H9 (cell line): ENCODE data around the gene LEFTY2. TPM values are rescaled to one million over a fixed set of nuclear protein-coding genes. Genes with fewer than 3 reads are reported as not detected.

Source experiments
- DNase-seq: peaks from one replicate; pipeline ENCODE4 v3.0.0-alpha.2; 2017
- H2AFZ ChIP-seq: one replicate; pipeline ENCODE4 v1.6.1; 2013; ENCODE audit warnings: mild to moderate bottlenecking, low read length, control low read depth, moderate library complexity
- H2AK5ac ChIP-seq: 2 replicates; pipeline ENCODE4 v1.6.1; 2013; ENCODE audit warnings: low read length, control low read depth, mixed read lengths; ENCODE audit not compliant: insufficient read length
- H2BK120ac ChIP-seq: one replicate; pipeline ENCODE4 v1.6.1; 2013; ENCODE audit warnings: low read depth, mild to moderate bottlenecking, low read length, control low read depth, inconsistent platforms; ENCODE audit not compliant: poor library complexity, severe bottlenecking
- H2BK12ac ChIP-seq: 2 replicates; pipeline ENCODE4 v1.6.1; 2013; ENCODE audit warnings: low read length, control low read depth, mixed read lengths, low read depth; ENCODE audit not compliant: insufficient read length
- H2BK15ac ChIP-seq: 2 replicates; pipeline ENCODE4 v1.6.1; 2013; ENCODE audit warnings: low read depth, low read length, control low read depth
- H2BK20ac ChIP-seq: one replicate; pipeline ENCODE4 v1.6.1; 2013; ENCODE audit warnings: low read depth, mild to moderate bottlenecking, low read length, control low read depth, inconsistent platforms; ENCODE audit not compliant: poor library complexity, severe bottlenecking
- H2BK5ac ChIP-seq: 2 replicates; pipeline ENCODE4 v1.6.1; 2013; ENCODE audit warnings: low read length, control low read depth, mixed read lengths; ENCODE audit not compliant: insufficient read length
- H3K14ac ChIP-seq: 2 replicates; pipeline ENCODE4 v1.6.1; 2013; ENCODE audit warnings: low read length, control low read depth; ENCODE audit not compliant: insufficient read depth
- H3K18ac ChIP-seq: 2 replicates; pipeline ENCODE4 v1.6.1; 2013; ENCODE audit warnings: low read depth, mild to moderate bottlenecking, mixed read lengths, low read length, control low read depth; ENCODE audit not compliant: insufficient read length
- H3K23ac ChIP-seq: 2 replicates; pipeline ENCODE4 v1.6.1; 2013; ENCODE audit warnings: low read length, control low read depth, mixed read lengths, low read depth; ENCODE audit not compliant: insufficient read length
- H3K23me2 ChIP-seq: 2 replicates; pipeline ENCODE4 v1.6.1; 2013; ENCODE audit warnings: low read depth, mild to moderate bottlenecking, mixed read lengths, low read length, control low read depth; ENCODE audit not compliant: insufficient read length, poor library complexity, severe bottlenecking
- H3K27ac ChIP-seq: 2 replicates; pipeline ENCODE4 v1.5.1; 2013; ENCODE audit warnings: low read length, control low read depth, mixed read lengths, low read depth; ENCODE audit not compliant: insufficient read length
- H3K27me3 ChIP-seq: 2 replicates; pipeline ENCODE4 v1.6.1; 2013; ENCODE audit warnings: low read length, control low read depth, inconsistent platforms; ENCODE audit not compliant: insufficient read depth
- H3K4ac ChIP-seq: 2 replicates; pipeline ENCODE4 v1.6.1; 2013; ENCODE audit warnings: low read depth, mild to moderate bottlenecking, control low read depth, inconsistent platforms, low read length, moderate library complexity
- H3K4me1 ChIP-seq: 2 replicates; pipeline ENCODE4 v1.6.1; 2013; ENCODE audit warnings: low read length, control low read depth, inconsistent platforms; ENCODE audit not compliant: insufficient read depth
- H3K4me2 ChIP-seq: 2 replicates; pipeline ENCODE4 v1.6.1; 2013; ENCODE audit warnings: low read length, control low read depth, mixed read lengths; ENCODE audit not compliant: insufficient read length, insufficient read depth
- H3K56ac ChIP-seq: 2 replicates; pipeline ENCODE4 v1.6.1; 2013; ENCODE audit warnings: low read depth, mild to moderate bottlenecking, mixed read lengths, low read length, control low read depth; ENCODE audit not compliant: insufficient read length
- H3K79me1 ChIP-seq: 2 replicates; pipeline ENCODE4 v1.6.1; 2013; ENCODE audit warnings: low read depth, mild to moderate bottlenecking, moderate library complexity, low read length, control low read depth, inconsistent platforms; ENCODE audit not compliant: insufficient read depth, poor library complexity, severe bottlenecking
- H3K79me2 ChIP-seq: 2 replicates; pipeline ENCODE4 v1.6.1; 2013; ENCODE audit warnings: low read length, control low read depth, inconsistent platforms; ENCODE audit not compliant: insufficient read depth
- H3K9ac ChIP-seq: 2 replicates; pipeline ENCODE4 v1.6.1; 2013; ENCODE audit warnings: low read length, control low read depth, mixed read lengths; ENCODE audit not compliant: insufficient read length; ENCODE audit errors: extremely low read depth
- H3K9me3 ChIP-seq: one replicate; pipeline ENCODE4 v1.6.1; 2013; ENCODE audit warnings: low read depth, low read length, inconsistent platforms; ENCODE audit not compliant: control insufficient read depth
- H3T11ph ChIP-seq: one replicate; pipeline ENCODE4 v1.6.1; 2013; ENCODE audit warnings: mild to moderate bottlenecking, low read length, control low read depth, inconsistent platforms
- H4K20me1 ChIP-seq: one replicate; pipeline ENCODE4 v1.6.1; 2013; ENCODE audit not compliant: control insufficient read depth, insufficient read length, insufficient read depth
- H4K5ac ChIP-seq: 2 replicates; pipeline ENCODE4 v1.6.1; 2013; ENCODE audit warnings: low read depth, mild to moderate bottlenecking, mixed read lengths, low read length, control low read depth; ENCODE audit not compliant: insufficient read length
- H4K8ac ChIP-seq: replicated peaks from 2 replicates; pipeline ENCODE4 v1.6.1; 2013; ENCODE audit warnings: low read length, control low read depth, mixed read lengths, low read depth; ENCODE audit not compliant: insufficient read length
- H4K91ac ChIP-seq: 2 replicates; pipeline ENCODE4 v1.6.1; 2013; ENCODE audit warnings: low read depth, mild to moderate bottlenecking, moderate library complexity, mixed read lengths, low read length, control low read depth; ENCODE audit not compliant: insufficient read length
- H3K27ac Mint-ChIP-seq, 3 experiments: 2 replicates in 2 of 3; 3 replicates in 1 of 3; pipeline ENCODE4 v1.8.0; 2020 to 2021; ENCODE audit warnings: mixed read lengths in 3 of 3, mild to moderate bottlenecking in 1 of 3, moderate library complexity in 1 of 3
- H3K27me3 Mint-ChIP-seq: 2 replicates; pipeline ENCODE4 v1.8.0; 2021; ENCODE audit warnings: low read depth, mild to moderate bottlenecking, moderate library complexity, mixed read lengths
- H3K36me3 Mint-ChIP-seq, 3 experiments: 2 replicates in 2 of 3; 3 replicates in 1 of 3; pipeline ENCODE4 v1.8.0; 2020 to 2021; ENCODE audit warnings: low read depth in 3 of 3, mixed read lengths in 3 of 3; ENCODE audit not compliant: insufficient read depth in 1 of 3
- H3K4me1 Mint-ChIP-seq, 2 experiments: 2 replicates each; pipeline ENCODE4 v1.8.0; 2020; ENCODE audit warnings: mixed read lengths in 2 of 2
- H3K4me3 Mint-ChIP-seq, 2 experiments: 2 replicates in 1 of 2; 3 replicates in 1 of 2; pipeline ENCODE4 v1.8.0; 2020 to 2021; ENCODE audit warnings: mild to moderate bottlenecking in 2 of 2, mixed read lengths in 2 of 2, moderate library complexity in 1 of 2
- H3K9me3 Mint-ChIP-seq, 2 experiments: 2 replicates in 1 of 2; 3 replicates in 1 of 2; pipeline ENCODE4 v1.8.0; 2020; ENCODE audit warnings: mild to moderate bottlenecking in 2 of 2, mixed read lengths in 2 of 2, moderate library complexity in 1 of 2
- WGBS: extraction: QIAGEN DNeasy Blood & Tissue Kit; methylation state at CpG from one replicate; pipeline ENCODE4 v1.1.7; 2013; ENCODE audit warnings: missing lambda C conversion rate, low lambda C conversion rate, mixed read lengths; ENCODE audit not compliant: insufficient read length; ENCODE audit errors: extremely low coverage; 5-methylcytosine and 5-hydroxymethylcytosine counted together
- total RNA-seq: library from RNA; stranded (reverse); gene quantifications from 2 replicates; pipeline ENCODE4 v1.2.1, GENCODE V29; 2021
- TF ChIP-seq, protein P1 (sequence below): fragments of 200-600 bp; sonication (generic); conservative IDR thresholded peaks from 3 replicates; pipeline ENCODE4 v1.8.0; 2021; ENCODE audit warnings: antibody characterized with exemption, mild to moderate bottlenecking

Gene LEFTY2
- total RNA-seq, 1 experiment from 2014 or later, result 16.3 TPM

DNA sequence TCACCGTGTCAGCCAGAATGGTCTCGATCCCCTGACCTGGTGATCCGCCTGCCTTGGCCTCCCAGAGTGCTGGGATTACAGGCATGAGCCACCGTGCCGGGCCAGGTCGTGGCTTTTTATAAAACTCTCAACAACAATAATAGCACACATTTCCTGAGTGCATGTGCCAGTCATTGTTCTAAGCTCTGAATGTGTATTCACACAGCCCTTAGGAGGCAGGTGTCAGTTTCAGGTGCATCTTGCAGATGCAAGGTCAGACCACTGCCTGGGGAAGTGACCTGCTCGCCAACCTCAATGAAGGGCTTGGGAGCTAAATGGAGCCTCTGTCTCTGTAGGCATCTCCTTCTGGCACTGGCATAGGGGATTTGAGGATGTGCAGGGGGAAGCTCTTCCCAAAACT, 1.6 kb upstream of the LEFTY2 start:
- Histone ChIP-seq H3K23ac (no peak overlapping the region), H3K79me2 (no peaks in the 10 kb centered on the region), H3K18ac (no peak overlapping the region), H3K9me3 (no peaks in the 10 kb centered on the region), H3K27me3 (no peaks in the 10 kb centered on the region; the same call in 1 of the 2 replicates), H4K20me1 (no peaks in the 10 kb centered on the region), H3K14ac (no peak overlapping the region), H2AFZ (no peak overlapping the region), H2BK20ac (no peak overlapping the region), H3K9ac (no peak overlapping the region), H3K56ac (no peak overlapping the region), H2BK15ac (no peak overlapping the region), H4K91ac (no peak overlapping the region), H4K5ac (no peak overlapping the region), H3K4me1 (peaks cover 20% of the 10 kb centered on the region; the same call in 1 of the 2 replicates), H3T11ph (no peak overlapping the region), H3K23me2 (no peaks in the 10 kb centered on the region), H2BK120ac (no peak overlapping the region), H3K79me1 (no peaks in the 10 kb centered on the region), H3K4ac (no peak overlapping the region), H2BK12ac (no peak overlapping the region), H4K8ac (no peak overlapping the region), H3K27ac (no peak overlapping the region), H3K4me2 (no peak overlapping the region), H2AK5ac (no peak overlapping the region), H2BK5ac (no peak overlapping the region)
- Mint-ChIP-seq H3K36me3 (no peaks in the 10 kb centered on the region), H3K4me1 (peaks cover 45 to 53% of the 10 kb centered on the region in 2 experiments), H3K9me3 (no peaks in the 10 kb centered on the region; a peak in 2 of 5 replicates), H3K27me3 (peaks cover 4% of the 10 kb centered on the region), H3K27ac (peak overlapping the region in 1 of 3 experiments; percentile 64; a peak in 1 of 7 replicates), H3K4me3 (no peak overlapping the region)
- WGBS, result no CpG with 5 or more reads among the region's 7 CpGs
- DNase-seq, result peak; percentile 65
- TF ChIP-seq, protein P1, sequence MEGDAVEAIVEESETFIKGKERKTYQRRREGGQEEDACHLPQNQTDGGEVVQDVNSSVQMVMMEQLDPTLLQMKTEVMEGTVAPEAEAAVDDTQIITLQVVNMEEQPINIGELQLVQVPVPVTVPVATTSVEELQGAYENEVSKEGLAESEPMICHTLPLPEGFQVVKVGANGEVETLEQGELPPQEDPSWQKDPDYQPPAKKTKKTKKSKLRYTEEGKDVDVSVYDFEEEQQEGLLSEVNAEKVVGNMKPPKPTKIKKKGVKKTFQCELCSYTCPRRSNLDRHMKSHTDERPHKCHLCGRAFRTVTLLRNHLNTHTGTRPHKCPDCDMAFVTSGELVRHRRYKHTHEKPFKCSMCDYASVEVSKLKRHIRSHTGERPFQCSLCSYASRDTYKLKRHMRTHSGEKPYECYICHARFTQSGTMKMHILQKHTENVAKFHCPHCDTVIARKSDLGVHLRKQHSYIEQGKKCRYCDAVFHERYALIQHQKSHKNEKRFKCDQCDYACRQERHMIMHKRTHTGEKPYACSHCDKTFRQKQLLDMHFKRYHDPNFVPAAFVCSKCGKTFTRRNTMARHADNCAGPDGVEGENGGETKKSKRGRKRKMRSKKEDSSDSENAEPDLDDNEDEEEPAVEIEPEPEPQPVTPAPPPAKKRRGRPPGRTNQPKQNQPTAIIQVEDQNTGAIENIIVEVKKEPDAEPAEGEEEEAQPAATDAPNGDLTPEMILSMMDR, result no peak
